Upper lobe of left lung (tissue), 4 donors: ENCODE data around the gene MGAT4A.
A peak's percentile ranks its signal among the peaks of the same experiment; 100 is the strongest.

ENCODE experiments used
- CTCF ChIP-seq, 6 experiments: fragments of 450-650 bp in 4 of 6; fragments of 200-600 bp in 2 of 6; sonication (generic) in 2 of 6; IDR thresholded peaks; one replicate each; pipeline ENCODE4 v1.5.1; 2016 to 2019; ENCODE audit warnings: antibody characterized with exemption in 6 of 6
- EP300 ChIP-seq, 4 donors: sonication (generic); formaldehyde crosslinking; IDR thresholded peaks; one replicate each; pipeline ENCODE4 v1.5.1; 2017; ENCODE audit warnings: antibody characterized with exemption in 4 of 4, control low read depth in 2 of 4
- POLR2A ChIP-seq, 4 donors: fragments of 450-650 bp; IDR thresholded peaks; one replicate each; pipeline ENCODE4 v1.5.1; 2016 to 2017; ENCODE audit warnings: antibody characterized with exemption in 4 of 4, mild to moderate bottlenecking in 2 of 4

- TF ChIP-seq CTCF (IDR thresholded peaks at IDR 0.05), result peak in 5 of 6 experiments; percentile 19 to 52 (median 31)
- TF ChIP-seq POLR2A (IDR thresholded peaks at IDR 0.05), result no peak
- TF ChIP-seq EP300 (IDR thresholded peaks at IDR 0.05), result no peak
These were observed 129.3 kb downstream of the MGAT4A start for GRCh38 chr2:98601532-98602132.
